GM23338 (cell line): Measurements from ENCODE around the gene PLXNA2. TPM values are rescaled to one million over a fixed set of nuclear protein-coding genes. Genes with fewer than 3 reads are reported as not detected.

Source experiments
- ATAC-seq: fragments of 200-7000 bp; cut with Tn5 transposase; 3 replicates; pipeline ENCODE4 v1.9.1; 2020
- DNase-seq: peaks from one replicate; pipeline ENCODE4 v3.0.0-alpha.2; 2015; ENCODE audit warnings: low spot score
- H2AFZ ChIP-seq: fragments of 200-600 bp; sonication (generic); 2 replicates; pipeline ENCODE4 v1.8.0; 2016; ENCODE audit warnings: antibody characterized with exemption, mild to moderate bottlenecking, moderate library complexity
- H3F3A ChIP-seq: fragments of 200-600 bp; sonication (generic); replicated peaks from 2 replicates; pipeline ENCODE4 v1.8.0; 2017; ENCODE audit warnings: antibody characterized with exemption, mixed run types, low read depth
- H3K27ac ChIP-seq: fragments of 200-600 bp; sonication (generic); 2 replicates; pipeline ENCODE4 v1.6.1; 2016; ENCODE audit warnings: low read depth
- H3K27me3 ChIP-seq: fragments of 200-600 bp; sonication (generic); 2 replicates; pipeline ENCODE4 v1.8.0; 2016; ENCODE audit warnings: mild to moderate bottlenecking, mixed run types, moderate library complexity; ENCODE audit not compliant: insufficient read depth
- H3K36me3 ChIP-seq: fragments of 200-600 bp; sonication (generic); 2 replicates; pipeline ENCODE4 v1.8.0; 2016; ENCODE audit warnings: mild to moderate bottlenecking; ENCODE audit not compliant: insufficient read depth
- H3K4me1 ChIP-seq: fragments of 200-600 bp; sonication (generic); 2 replicates; pipeline ENCODE4 v1.8.0; 2016; ENCODE audit warnings: mild to moderate bottlenecking, moderate library complexity; ENCODE audit not compliant: insufficient read depth
- H3K4me2 ChIP-seq: fragments of 200-600 bp; sonication (generic); 2 replicates; pipeline ENCODE4 v1.7.1; 2017; ENCODE audit warnings: mixed run types
- H3K4me3 ChIP-seq: fragments of 200-600 bp; sonication (generic); 2 replicates; pipeline ENCODE4 v1.6.1; 2016; ENCODE audit warnings: mixed run types
- H3K79me2 ChIP-seq: fragments of 200-600 bp; sonication (generic); replicated peaks from 2 replicates; pipeline ENCODE4 v1.8.0; 2017; ENCODE audit warnings: mild to moderate bottlenecking; ENCODE audit not compliant: insufficient read depth
- H3K9me2 ChIP-seq: fragments of 200-600 bp; sonication (generic); 2 replicates; pipeline ENCODE4 v1.8.0; 2017; ENCODE audit not compliant: insufficient read depth
- H4K20me1 ChIP-seq: fragments of 200-600 bp; sonication (generic); replicated peaks from 2 replicates; pipeline ENCODE4 v1.8.0; 2017; ENCODE audit warnings: mild to moderate bottlenecking; ENCODE audit not compliant: insufficient read depth
- H3K27ac Mint-ChIP-seq: 2 replicates; pipeline ENCODE4 v1.8.0; 2020; ENCODE audit warnings: inconsistent platforms, mild to moderate bottlenecking, moderate library complexity, mixed read lengths
- H3K27me3 Mint-ChIP-seq: 3 replicates; pipeline ENCODE4 v1.8.0; 2022; ENCODE audit warnings: low read depth, mild to moderate bottlenecking, moderate library complexity, mixed read lengths, inconsistent platforms; ENCODE audit not compliant: insufficient read depth, poor library complexity
- H3K36me3 Mint-ChIP-seq: 3 replicates; pipeline ENCODE4 v1.8.0; 2021; ENCODE audit warnings: low read depth, mild to moderate bottlenecking, inconsistent platforms, moderate library complexity, mixed read lengths
- H3K4me1 Mint-ChIP-seq: 3 replicates; pipeline ENCODE4 v1.8.0; 2020; ENCODE audit warnings: mild to moderate bottlenecking, inconsistent platforms, mixed read lengths
- H3K4me3 Mint-ChIP-seq: 3 replicates; pipeline ENCODE4 v1.8.0; 2021; ENCODE audit warnings: moderate library complexity, mild to moderate bottlenecking, inconsistent platforms, mixed read lengths
- H3K9me3 Mint-ChIP-seq: 3 replicates; pipeline ENCODE4 v1.8.0; 2020; ENCODE audit warnings: moderate library complexity, mild to moderate bottlenecking, inconsistent platforms, mixed read lengths
- CREB1 ChIP-seq: fragments of 250-450 bp; sonication (Bioruptor Pico); IDR thresholded peaks from 2 replicates; pipeline ENCODE4 v1.5.0; 2020; ENCODE audit warnings: low read depth, mild to moderate bottlenecking, moderate library complexity
- EZH2 ChIP-seq: fragments of 200-600 bp; sonication (generic); IDR thresholded peaks from one replicate; pipeline ENCODE4 v1.8.0; 2017; ENCODE audit warnings: antibody characterized with exemption, mild to moderate bottlenecking, low read depth; ENCODE audit not compliant: unreplicated experiment
- EZH2phosphoT487 ChIP-seq: fragments of 200-600 bp; sonication (generic); IDR thresholded peaks from one replicate; pipeline ENCODE4 v1.8.1; 2018; ENCODE audit warnings: antibody characterized with exemption; ENCODE audit not compliant: unreplicated experiment
- JUNB ChIP-seq: IDR thresholded peaks from one replicate; pipeline ENCODE4 v1.6.1; 2016; ENCODE audit warnings: antibody characterized with exemption; ENCODE audit not compliant: unreplicated experiment
- NANOG ChIP-seq: IDR thresholded peaks from 2 replicates; pipeline ENCODE4 v1.6.1; 2016; ENCODE audit warnings: antibody characterized with exemption, borderline replicate concordance
- POLR2AphosphoS5 ChIP-seq: IDR thresholded peaks from 2 replicates; pipeline ENCODE4 v1.6.1; 2016; ENCODE audit warnings: antibody characterized with exemption, low read depth
- STAT1 ChIP-seq: IDR thresholded peaks from one replicate; pipeline ENCODE4 v1.6.1; 2016; ENCODE audit warnings: antibody characterized with exemption; ENCODE audit not compliant: unreplicated experiment
- ZNF114 ChIP-seq: fragments of 250-450 bp; sonication (Bioruptor Pico); IDR thresholded peaks from 2 replicates; pipeline ENCODE4 v1.5.0; 2020; ENCODE audit warnings: mild to moderate bottlenecking, moderate library complexity
- ZNF331 ChIP-seq: fragments of 250-450 bp; sonication (Bioruptor Pico); IDR thresholded peaks from 2 replicates; pipeline ENCODE4 v1.5.0; 2020; ENCODE audit warnings: low read depth, mild to moderate bottlenecking, moderate library complexity
- polyA plus RNA-seq: library from polyadenylated mRNA; unstranded; fragments of >200 nt; fragmentation: Nextera tagmentation; extraction: Ambion mirVana; gene quantifications from 2 replicates; pipeline ENCODE4 v1.2.1, GENCODE V29; 2016
- total RNA-seq: library from RNA; depleted of rRNA; stranded (reverse); fragments of >200 nt; shearing (Covaris generic); gene quantifications from 2 replicates; pipeline ENCODE4 v1.2.3, GENCODE V29; 2014
- TF ChIP-seq, protein P1 (sequence below): IDR thresholded peaks from one replicate; pipeline ENCODE4 v1.6.1; 2018; ENCODE audit warnings: antibody characterized with exemption; ENCODE audit not compliant: unreplicated experiment
- TF ChIP-seq, protein P2 (sequence below): IDR thresholded peaks from 2 replicates; pipeline ENCODE4 v1.6.1; 2016; ENCODE audit warnings: antibody characterized with exemption
- TF ChIP-seq, protein P3 (sequence below): fragments of 250-450 bp; sonication (Bioruptor Pico); IDR thresholded peaks from 2 replicates; pipeline ENCODE4 v1.5.0; 2020; ENCODE audit warnings: mild to moderate bottlenecking, moderate library complexity
- TF ChIP-seq, protein P4 (sequence below), 2 experiments: fragments of 200-600 bp in 1 of 2; sonication (generic) in 1 of 2; conservative IDR thresholded peaks; 2 replicates each; pipeline versions ENCODE4 v1.5.1 to v1.6.1; 2016 to 2017; ENCODE audit warnings: antibody characterized with exemption in 2 of 2, low read depth in 2 of 2, mild to moderate bottlenecking in 2 of 2, moderate library complexity in 1 of 2

PLXNA2 gene
- total and polyA plus RNA-seq, 2 experiments from 2014 or later = 0.40 to 1.8 TPM

DNA sequence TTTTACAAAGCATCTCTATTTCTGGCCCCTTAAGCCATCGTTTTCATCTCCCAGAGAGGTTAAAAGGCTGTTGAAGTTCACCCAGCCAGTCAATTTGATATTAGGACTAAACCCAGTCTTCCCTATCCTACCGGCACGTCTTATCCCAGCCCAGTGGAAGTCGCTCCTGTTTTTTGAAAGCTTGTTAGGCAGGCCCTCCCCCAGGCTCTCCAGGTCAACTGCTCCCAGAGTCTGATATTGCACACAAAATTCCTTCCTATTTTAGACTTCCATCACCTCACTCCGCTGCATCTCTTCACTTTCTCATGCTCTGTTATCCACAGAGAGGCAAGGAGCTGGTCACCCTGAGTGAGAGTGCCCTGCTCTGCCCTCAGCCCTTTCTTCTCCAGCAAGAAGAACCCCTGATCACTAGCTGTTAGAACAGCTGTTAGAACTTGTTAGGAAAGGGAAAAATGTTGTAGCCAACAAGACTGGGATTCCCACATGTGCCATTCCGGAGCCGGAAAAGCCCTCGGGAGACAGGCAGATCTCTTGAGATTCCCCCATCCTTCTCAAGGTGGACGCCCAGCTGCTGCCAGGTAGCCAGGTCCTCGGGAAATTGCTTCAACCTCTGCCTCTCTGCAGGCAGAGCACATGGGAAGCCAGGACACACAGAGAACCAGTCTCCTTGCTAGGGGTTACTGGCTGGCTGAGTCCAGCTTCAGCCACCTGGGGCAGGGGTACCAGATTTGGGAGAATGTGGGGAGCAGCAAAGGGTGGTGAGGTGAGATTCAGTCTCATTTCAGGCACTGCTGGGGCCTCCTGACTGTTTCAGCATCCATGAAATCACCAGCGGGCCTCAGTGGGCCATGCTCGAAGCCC is 25.7 kb downstream of the PLXNA2 start:
- Mint-ChIP-seq H3K36me3 (no peaks in the 10 kb centered on the region), H3K27me3 (peaks cover 8% of the 10 kb centered on the region), H3K4me1 (peaks cover 6% of the 10 kb centered on the region; the same call in 2 of the 3 replicates), H3K4me3 (no peak overlapping the region), H3K27ac (no peak overlapping the region), H3K9me3 (no peaks in the 10 kb centered on the region; the same call in 2 of the 3 replicates)
- Histone ChIP-seq H3K79me2 (no peaks in the 10 kb centered on the region), H3K4me1 (no peaks in the 10 kb centered on the region), H3F3A (no peaks in the 10 kb centered on the region), H3K36me3 (no peaks in the 10 kb centered on the region), H3K4me3 (no peak overlapping the region), H3K9me2 (no peaks in the 10 kb centered on the region; the same call in 1 of the 2 replicates), H2AFZ (no peak overlapping the region), H3K27ac (no peak overlapping the region), H4K20me1 (no peaks in the 10 kb centered on the region), H3K27me3 (no peaks in the 10 kb centered on the region), H3K4me2 (no peak overlapping the region)
- no peak for DNase-seq
- TF ChIP-seq, protein P1, sequence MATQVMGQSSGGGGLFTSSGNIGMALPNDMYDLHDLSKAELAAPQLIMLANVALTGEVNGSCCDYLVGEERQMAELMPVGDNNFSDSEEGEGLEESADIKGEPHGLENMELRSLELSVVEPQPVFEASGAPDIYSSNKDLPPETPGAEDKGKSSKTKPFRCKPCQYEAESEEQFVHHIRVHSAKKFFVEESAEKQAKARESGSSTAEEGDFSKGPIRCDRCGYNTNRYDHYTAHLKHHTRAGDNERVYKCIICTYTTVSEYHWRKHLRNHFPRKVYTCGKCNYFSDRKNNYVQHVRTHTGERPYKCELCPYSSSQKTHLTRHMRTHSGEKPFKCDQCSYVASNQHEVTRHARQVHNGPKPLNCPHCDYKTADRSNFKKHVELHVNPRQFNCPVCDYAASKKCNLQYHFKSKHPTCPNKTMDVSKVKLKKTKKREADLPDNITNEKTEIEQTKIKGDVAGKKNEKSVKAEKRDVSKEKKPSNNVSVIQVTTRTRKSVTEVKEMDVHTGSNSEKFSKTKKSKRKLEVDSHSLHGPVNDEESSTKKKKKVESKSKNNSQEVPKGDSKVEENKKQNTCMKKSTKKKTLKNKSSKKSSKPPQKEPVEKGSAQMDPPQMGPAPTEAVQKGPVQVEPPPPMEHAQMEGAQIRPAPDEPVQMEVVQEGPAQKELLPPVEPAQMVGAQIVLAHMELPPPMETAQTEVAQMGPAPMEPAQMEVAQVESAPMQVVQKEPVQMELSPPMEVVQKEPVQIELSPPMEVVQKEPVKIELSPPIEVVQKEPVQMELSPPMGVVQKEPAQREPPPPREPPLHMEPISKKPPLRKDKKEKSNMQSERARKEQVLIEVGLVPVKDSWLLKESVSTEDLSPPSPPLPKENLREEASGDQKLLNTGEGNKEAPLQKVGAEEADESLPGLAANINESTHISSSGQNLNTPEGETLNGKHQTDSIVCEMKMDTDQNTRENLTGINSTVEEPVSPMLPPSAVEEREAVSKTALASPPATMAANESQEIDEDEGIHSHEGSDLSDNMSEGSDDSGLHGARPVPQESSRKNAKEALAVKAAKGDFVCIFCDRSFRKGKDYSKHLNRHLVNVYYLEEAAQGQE = no peak
- no peak for TF ChIP-seq EZH2phosphoT487
- no peak for TF ChIP-seq EZH2
- TF ChIP-seq CREB1 (CRISPR knock-in tag) = no peak
- TF ChIP-seq ZNF331 (CRISPR knock-in tag) = no peak
- TF ChIP-seq, protein P2, sequence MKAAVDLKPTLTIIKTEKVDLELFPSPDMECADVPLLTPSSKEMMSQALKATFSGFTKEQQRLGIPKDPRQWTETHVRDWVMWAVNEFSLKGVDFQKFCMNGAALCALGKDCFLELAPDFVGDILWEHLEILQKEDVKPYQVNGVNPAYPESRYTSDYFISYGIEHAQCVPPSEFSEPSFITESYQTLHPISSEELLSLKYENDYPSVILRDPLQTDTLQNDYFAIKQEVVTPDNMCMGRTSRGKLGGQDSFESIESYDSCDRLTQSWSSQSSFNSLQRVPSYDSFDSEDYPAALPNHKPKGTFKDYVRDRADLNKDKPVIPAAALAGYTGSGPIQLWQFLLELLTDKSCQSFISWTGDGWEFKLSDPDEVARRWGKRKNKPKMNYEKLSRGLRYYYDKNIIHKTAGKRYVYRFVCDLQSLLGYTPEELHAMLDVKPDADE = no peak
- no peak for TF ChIP-seq NANOG
- no peak for TF ChIP-seq STAT1
- TF ChIP-seq, protein P3, sequence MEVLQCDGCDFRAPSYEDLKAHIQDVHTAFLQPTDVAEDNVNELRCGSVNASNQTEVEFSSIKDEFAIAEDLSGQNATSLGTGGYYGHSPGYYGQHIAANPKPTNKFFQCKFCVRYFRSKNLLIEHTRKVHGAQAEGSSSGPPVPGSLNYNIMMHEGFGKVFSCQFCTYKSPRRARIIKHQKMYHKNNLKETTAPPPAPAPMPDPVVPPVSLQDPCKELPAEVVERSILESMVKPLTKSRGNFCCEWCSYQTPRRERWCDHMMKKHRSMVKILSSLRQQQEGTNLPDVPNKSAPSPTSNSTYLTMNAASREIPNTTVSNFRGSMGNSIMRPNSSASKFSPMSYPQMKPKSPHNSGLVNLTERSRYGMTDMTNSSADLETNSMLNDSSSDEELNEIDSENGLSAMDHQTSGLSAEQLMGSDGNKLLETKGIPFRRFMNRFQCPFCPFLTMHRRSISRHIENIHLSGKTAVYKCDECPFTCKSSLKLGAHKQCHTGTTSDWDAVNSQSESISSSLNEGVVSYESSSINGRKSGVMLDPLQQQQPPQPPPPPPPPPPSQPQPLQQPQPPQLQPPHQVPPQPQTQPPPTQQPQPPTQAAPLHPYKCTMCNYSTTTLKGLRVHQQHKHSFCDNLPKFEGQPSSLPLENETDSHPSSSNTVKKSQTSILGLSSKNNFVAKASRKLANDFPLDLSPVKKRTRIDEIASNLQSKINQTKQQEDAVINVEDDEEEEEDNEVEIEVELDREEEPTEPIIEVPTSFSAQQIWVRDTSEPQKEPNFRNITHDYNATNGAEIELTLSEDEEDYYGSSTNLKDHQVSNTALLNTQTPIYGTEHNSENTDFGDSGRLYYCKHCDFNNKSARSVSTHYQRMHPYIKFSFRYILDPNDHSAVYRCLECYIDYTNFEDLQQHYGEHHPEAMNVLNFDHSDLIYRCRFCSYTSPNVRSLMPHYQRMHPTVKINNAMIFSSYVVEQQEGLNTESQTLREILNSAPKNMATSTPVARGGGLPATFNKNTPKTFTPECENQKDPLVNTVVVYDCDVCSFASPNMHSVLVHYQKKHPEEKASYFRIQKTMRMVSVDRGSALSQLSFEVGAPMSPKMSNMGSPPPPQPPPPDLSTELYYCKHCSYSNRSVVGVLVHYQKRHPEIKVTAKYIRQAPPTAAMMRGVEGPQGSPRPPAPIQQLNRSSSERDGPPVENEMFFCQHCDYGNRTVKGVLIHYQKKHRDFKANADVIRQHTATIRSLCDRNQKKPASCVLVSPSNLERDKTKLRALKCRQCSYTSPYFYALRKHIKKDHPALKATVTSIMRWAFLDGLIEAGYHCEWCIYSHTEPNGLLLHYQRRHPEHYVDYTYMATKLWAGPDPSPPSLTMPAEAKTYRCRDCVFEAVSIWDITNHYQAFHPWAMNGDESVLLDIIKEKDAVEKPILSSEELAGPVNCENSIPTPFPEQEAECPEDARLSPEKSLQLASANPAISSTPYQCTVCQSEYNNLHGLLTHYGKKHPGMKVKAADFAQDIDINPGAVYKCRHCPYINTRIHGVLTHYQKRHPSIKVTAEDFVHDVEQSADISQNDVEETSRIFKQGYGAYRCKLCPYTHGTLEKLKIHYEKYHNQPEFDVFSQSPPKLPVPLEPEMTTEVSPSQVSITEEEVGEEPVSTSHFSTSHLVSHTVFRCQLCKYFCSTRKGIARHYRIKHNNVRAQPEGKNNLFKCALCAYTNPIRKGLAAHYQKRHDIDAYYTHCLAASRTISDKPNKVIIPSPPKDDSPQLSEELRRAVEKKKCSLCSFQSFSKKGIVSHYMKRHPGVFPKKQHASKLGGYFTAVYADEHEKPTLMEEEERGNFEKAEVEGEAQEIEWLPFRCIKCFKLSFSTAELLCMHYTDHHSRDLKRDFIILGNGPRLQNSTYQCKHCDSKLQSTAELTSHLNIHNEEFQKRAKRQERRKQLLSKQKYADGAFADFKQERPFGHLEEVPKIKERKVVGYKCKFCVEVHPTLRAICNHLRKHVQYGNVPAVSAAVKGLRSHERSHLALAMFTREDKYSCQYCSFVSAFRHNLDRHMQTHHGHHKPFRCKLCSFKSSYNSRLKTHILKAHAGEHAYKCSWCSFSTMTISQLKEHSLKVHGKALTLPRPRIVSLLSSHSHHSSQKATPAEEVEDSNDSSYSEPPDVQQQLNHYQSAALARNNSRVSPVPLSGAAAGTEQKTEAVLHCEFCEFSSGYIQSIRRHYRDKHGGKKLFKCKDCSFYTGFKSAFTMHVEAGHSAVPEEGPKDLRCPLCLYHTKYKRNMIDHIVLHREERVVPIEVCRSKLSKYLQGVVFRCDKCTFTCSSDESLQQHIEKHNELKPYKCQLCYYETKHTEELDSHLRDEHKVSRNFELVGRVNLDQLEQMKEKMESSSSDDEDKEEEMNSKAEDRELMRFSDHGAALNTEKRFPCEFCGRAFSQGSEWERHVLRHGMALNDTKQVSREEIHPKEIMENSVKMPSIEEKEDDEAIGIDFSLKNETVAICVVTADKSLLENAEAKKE = no peak
- no peak for TF ChIP-seq POLR2AphosphoS5
- TF ChIP-seq, protein P4, sequence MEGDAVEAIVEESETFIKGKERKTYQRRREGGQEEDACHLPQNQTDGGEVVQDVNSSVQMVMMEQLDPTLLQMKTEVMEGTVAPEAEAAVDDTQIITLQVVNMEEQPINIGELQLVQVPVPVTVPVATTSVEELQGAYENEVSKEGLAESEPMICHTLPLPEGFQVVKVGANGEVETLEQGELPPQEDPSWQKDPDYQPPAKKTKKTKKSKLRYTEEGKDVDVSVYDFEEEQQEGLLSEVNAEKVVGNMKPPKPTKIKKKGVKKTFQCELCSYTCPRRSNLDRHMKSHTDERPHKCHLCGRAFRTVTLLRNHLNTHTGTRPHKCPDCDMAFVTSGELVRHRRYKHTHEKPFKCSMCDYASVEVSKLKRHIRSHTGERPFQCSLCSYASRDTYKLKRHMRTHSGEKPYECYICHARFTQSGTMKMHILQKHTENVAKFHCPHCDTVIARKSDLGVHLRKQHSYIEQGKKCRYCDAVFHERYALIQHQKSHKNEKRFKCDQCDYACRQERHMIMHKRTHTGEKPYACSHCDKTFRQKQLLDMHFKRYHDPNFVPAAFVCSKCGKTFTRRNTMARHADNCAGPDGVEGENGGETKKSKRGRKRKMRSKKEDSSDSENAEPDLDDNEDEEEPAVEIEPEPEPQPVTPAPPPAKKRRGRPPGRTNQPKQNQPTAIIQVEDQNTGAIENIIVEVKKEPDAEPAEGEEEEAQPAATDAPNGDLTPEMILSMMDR (conservative IDR thresholded peaks at IDR 0.05; ENCODE audit: low read depth in 2 of 2) = no peak
- TF ChIP-seq ZNF114 (CRISPR knock-in tag) = no peak
- no peak for TF ChIP-seq JUNB
- no peak for ATAC-seq
